Activated T-helper 1 cell treated with anti-CD3 and anti-CD28 coated beads, Interleukin-2, amount 50 U/mL, for 16 hours (primary cell): ENCODE measurements around the gene CEP57L1.
A peak's percentile ranks its signal among the peaks of the same experiment; 100 is the strongest.
"Not testable (repeated sequence)": the region's sequence is repeated elsewhere in the genome, so short reads cannot be mapped to it uniquely, and the experiment has no call there.

Experiments used
- DNase-seq, 2 donors: peaks; one replicate each; pipeline ENCODE4 v3.0.0-alpha.2; 2020; ENCODE audit warnings: low read depth in 1 of 2, low spot score in 1 of 2

The CEP57L1 gene

DNA sequence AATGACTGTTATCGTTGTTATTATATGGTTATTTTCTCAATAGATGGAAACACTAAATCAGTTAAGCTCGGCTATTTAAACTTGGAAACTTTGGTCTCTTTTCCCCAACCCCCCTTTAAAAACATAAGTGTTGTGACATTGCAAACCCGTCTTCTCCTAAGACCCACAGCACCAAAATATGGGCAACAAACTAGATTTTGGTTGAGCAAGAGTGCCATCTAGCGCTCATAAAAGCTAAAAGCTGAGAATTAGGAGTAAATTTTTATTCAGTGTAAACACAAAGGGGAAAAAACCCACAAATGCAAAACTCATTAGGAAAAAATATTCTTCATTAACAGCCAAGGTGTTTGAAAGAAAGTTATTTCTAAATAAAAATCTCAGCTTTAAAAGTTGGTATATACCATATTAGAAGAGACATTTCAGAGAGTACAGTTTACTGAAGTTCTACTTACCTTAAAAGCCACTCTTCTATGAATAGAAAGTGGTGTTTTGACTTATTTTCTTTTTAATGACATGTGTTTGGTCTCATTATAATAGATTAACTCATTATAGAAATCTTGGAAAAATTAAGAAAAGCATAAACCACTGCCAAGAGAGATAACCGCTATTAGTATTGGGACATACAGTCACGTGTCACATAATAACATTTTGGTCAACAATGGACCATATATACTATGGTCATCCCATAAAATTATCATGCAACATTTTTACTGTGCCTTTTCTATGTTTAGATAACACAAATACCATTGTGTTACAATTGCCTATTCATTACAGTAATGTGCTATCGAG lies 21.8 kb upstream of the CEP57L1 start:
- DNase-seq = peak in 1 of 2 donors; percentile 17

DNA sequence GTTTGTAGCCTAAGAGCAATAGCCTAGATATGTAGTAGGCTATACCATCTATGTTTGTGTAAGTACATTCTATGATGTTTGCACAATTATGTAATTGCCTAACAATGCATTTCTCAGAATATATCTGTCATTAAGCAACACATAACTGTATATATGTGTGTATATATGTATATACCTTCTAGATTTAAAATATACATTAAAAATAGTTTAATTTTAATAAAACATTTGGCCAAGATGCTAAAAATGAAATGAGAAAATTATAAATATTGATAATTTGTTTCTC lies 21.2 kb upstream of the CEP57L1 start:
- no peak for DNase-seq

DNA sequence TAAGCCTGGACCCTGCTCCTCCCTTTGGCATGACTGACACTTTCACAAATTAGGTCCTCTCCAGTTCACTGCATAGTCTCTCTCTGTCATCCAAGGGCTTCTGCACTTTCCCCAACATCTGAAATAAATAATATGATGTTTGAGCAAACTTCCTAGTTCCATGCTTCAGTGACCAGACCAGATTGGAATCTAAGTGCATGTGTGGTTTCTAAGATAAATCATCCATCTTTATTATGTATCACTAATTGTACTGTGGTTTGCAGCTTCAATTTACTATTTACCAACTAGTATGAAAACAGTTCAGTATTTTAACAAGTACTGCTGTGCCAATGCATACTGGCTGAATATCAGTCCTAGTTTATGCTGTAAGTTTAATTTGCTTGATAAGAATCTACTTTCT lies 19.4 kb upstream of the CEP57L1 start:
- no peak for DNase-seq

DNA sequence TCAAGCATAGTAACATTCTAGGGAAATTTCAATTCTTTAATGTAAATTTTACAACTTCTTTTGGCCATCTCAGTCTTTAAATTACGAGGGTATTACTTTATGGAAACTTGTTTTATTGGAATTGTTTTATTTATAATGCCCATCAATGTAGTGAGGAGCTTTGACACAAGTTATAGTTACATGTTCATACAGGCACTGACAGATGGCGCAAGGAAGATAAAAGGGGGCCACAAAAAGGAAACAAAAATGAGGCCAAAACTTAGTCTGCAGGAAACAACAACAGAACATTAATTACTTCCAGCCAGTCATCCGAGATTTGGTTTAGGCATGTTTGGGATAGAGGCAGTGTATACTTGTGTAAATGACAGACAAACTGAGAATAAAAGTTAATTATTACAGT lies 18.9 kb upstream of the CEP57L1 start:
- no peak for DNase-seq

- no peak for DNase-seq
These were observed 15.3 kb upstream of the CEP57L1 start for GRCh38 chr6:109079981-109080380.

DNA sequence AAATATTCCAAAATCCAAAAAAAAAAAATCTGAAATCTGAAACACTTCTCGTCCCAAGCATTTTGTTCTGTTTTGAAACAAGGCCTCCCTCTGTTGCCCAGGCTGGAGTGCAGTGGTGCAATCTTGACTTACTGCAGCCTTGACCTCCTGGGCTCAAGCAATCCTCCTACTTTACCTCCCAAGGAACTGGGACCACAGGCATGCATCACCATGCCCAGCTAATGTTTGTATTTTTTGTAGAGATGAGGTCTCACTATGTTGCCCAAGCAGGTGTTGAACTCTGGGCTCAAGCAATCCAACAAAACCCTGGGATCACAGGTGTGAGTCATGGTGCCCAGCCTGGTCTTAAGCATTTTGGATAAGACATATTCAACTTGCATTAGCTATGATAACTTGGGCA lies 14.3 kb upstream of the CEP57L1 start:
- no peak for DNase-seq

DNA sequence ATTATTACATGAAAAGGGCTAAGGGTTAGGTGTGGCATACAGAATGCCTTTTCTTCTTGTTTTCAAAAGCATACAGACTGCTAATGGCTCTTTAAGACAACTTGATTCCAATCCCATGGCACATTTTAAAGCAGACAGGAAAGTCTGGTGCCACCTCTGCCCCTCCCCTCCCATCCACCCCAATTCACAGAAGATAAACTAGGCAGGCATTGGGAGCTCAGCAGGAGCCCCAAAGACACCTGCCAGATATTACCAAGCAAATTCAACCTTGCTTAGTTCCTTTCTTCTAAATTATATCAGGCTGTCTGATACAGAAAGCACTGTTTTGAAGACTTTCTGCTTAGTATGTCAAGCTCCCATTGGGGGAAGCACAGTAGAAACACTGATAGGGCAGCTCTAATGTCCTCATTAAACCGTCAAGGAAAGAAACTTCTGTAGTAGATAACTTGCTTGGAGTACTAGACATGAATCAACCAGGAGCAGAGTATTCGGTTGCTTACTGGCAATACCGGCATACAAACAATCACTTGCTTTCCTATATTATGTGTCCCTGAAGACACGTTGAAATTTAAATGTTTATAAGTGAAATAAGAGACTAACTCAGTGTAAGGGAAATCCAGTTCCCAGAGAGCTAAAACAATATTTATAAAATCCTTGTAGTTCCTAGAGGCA lies 13.7 kb upstream of the CEP57L1 start:
- DNase-seq = no peak

GRCh38 chr6:109082188-109082577 lies 13.1 kb upstream of the CEP57L1 start:
- DNase-seq = no peak

DNA sequence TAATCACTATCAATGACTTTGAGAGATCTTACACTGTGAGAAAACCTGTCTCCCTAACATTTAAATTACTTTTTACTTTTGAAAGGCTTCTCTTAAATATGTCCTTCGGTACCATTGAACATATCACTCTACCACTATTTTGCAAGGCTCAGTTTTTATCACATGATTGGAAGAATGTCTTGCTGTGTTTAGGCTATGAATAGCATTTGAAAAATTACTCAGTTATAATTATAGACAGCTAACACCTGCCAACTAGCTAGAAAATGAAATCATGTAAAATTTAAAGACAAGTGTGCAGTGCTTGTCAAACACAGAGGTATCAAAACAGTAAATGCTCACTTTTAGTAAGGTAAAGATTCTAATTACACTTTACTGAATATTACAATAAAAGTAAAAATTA lies 11.7 kb upstream of the CEP57L1 start:
- DNase-seq = no peak

GRCh38 chr6:109084146-109084545 lies 11.2 kb upstream of the CEP57L1 start:
- DNase-seq = not testable (repeated sequence)

DNA sequence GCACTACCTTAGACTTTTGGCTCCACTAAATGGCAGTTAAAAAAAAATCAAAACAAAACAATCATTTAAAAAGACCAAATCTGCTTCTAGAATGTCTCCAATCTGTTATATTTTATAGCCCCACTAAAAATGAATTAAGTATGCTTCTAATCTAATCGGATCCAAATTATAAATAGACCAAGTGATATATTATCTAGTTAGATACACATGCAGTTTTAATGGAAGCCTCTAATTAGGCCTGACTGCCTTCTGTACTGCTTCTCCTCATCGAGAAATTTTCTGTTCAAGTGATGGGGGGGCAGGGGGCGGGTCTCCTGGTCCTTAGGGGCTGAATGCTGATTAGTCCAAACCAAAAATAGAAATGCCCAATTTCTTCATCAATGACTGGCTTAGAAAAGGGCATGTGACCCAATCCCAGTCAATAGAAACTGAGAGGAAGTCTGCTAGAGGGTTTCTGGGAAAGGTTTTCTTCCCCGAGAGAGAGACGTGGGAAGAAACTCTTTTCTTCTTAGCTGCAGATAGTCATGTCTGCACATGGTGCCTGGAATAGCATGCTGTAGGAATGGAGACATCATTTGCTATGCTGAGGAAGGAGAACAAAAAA lies 7.5 kb upstream of the CEP57L1 start:
- no peak for DNase-seq

DNA sequence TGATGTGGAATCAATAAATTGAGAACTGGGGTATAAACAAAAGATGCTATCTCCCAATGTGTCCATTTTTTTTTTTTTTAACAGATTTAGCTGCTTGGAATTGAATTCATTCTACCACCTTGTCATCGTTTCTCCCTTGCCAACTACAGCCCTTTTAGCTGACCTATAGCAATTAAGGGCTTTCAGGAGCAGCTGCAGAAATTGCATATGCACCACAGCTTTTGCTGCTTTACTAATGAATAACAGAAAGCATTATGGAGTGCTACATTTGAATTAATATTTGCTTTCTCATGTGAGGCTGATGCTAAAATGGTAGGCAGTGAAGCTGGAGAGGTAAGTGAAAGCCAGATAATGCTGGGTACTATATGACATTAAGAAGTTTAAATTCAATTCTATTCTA lies 6.3 kb upstream of the CEP57L1 start:
- DNase-seq = no peak

DNA sequence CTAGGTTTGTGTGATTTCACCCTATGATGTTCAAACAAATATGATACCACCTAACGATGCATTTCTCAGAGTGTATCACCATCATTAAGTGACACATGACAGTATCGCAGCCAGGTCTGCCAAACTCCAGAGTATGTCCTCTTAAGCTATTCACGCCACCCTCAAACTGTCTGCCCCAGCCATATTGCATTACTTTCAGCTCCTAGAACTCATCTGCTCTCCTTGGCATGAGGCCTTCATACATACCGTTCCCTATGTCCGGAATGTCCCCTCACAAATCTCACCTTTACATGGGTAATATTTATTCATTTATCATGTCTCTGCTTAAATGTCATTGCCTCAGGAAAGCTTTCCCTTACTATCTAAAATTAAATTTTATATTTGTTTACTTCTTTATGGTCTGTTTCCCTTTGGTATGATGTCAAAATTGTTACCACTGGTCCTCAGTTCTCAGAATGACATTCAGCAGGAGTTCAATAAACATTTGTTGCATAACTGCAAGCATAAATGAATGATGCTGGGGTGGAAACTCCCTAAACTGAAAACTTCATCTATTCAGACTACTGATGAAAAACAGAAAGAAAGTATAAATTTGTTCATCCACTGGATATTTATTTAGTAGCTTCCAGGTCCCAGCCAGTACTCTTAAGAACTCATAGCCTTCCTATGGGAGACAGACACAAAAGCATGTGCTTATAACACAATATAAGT lies 3.8 kb upstream of the CEP57L1 start:
- no peak for DNase-seq

DNA sequence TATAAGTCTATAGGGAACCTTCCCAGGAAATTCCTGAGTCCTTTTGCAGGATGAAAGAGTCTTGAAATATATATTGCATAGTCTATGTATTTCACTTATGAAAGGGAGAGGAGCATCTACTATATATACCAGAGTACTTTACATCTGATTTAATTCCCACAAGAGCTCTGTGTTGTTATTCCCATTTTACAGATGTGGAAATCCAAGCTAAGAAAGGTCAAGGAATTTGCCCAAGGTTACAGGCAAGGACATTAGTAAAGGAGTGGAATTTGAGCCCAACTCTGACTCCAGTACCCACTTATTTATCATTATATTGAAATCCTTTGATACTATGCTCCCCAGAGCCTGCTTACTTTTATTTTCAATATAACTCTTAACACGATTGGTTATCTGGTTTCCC lies 3.2 kb upstream of the CEP57L1 start:
- DNase-seq = no peak

- DNase-seq = no peak
These were observed 1.4 kb upstream of the CEP57L1 start for GRCh38 chr6:109093732-109094415.

DNA sequence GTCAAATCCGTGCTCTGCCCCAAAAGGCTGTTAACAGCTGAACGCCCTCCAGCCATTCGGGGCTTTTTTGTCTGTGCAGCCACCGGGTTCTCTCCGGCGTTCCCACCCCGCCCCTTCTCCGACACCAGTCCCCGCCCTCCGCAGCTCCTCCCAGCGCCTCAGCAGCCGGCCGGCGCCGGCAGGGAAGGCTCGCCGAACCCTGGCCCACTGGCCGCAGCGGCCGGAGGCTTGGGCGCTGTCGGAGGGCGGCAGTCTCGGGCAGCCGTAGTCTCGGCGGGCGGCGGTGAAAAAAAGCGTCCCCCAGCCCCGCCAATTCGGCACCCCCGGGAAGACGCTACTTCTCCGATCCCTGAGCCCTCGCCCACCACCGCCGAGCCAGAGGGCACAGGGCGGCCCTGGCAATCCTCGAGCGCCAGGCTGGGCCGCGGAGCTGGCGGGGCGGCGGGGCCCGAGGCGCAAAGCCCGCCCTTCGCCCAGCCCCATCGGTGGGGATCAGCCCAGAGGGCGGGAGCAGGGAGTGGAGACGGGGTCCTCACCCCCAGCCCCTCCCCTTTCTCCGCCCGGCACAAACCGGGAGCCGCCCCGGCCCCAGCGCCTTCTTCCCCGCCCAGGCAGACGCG lies 781 bp upstream of the CEP57L1 start, which contains the start of gene SESN1:
TSS of gene SESN1 (minus strand) at position 431 of the 620 bp plus-strand sequence. CDS start 773 bp downstream, outside the sequence.
- peak; percentile 66 to 73 for DNase-seq

DNA sequence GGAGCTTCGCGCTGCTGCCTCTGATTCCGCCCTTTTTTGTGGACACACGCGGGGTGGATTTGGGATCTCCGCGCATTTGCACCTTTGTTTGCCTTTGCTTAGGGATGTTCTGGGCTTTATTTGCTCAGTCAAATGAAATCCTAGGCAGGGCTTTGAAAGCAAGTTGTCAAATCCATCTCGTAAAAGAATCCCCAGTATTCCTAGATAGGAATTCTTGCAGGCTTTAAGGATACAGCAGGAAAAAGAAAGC lies 453 bp downstream of the CEP57L1 start:
- no peak for DNase-seq

DNA sequence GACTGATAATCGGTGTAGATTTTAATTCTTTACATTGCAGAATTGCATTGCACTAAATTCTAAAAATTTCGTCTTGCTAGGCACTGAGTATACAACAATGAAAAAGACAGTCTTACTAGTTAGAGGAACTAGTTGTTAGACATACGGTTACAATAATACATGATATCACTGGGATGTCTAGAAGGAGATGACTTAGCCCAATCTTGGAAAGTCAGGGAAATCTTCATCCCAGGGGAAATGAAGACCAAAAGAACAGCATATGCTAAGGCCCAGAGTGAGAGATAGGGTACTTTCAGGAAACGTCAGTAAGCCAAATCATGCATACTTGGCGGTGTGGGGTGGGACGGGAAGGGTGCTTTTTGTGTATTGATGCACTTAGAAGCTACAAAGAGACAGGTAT lies 901 bp downstream of the CEP57L1 start:
- DNase-seq = no peak

- no peak for DNase-seq
These were observed 2.4 kb downstream of the CEP57L1 start for GRCh38 chr6:109097661-109098060.

DNA sequence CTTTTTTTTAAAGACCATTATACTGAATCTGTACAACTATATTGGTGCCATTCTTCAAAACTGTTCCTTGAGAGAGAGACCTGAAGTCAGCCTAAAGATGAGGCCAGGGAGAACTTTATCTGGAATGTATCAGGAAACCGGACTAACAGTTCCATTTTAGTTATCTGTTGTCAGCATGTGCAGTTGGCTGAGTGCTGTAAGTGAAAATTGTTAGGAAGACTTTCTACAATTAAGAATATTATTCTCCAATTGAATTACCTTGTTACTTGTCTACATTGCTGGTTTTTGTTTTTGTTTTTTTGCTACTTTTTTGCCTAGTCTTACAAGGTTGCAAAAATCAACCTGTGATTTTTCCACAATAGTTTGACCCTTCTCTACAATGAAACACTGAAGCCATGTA lies 7.5 kb downstream of the CEP57L1 start:
- DNase-seq = no peak

GRCh38 chr6:109103942-109104341 lies 8.6 kb downstream of the CEP57L1 start:
- DNase-seq = no peak
